Activated CD4-positive, alpha-beta T cell treated with anti-CD3 and anti-CD28 coated beads for 1 hour (primary cell): ENCODE measurements around the gene FRMPD4.

Experiments
- DNase-seq: peaks from one replicate; pipeline ENCODE4 v3.0.0-alpha.2; 2020

The FRMPD4 gene

GRCh38 chrX:12372111-12372510 lies 233.8 kb downstream of the FRMPD4 start:
- no peak for DNase-seq

GRCh38 chrX:12374286-12374685 lies 236.0 kb downstream of the FRMPD4 start:
- DNase-seq, result no peak

DNA sequence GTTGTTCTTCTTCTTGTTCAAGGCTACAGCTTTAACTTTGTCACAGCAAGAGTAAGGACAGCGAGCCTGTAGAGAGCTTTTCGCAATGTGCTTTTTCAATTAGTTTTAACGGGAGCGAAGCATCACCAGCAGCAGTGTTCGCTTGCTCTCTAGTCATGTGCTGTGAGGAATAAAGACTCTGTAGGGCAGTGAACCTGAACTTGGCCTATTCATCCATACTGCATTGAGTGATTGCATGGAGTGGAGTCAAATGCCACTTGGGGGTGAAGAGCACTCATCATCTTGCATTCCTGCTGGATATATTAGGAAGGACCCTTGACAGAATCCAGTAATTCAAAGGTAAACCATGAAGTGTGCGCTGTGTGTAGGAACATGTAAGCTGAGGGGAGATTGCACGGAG lies 240.0 kb downstream of the FRMPD4 start:
- no peak for DNase-seq

DNA sequence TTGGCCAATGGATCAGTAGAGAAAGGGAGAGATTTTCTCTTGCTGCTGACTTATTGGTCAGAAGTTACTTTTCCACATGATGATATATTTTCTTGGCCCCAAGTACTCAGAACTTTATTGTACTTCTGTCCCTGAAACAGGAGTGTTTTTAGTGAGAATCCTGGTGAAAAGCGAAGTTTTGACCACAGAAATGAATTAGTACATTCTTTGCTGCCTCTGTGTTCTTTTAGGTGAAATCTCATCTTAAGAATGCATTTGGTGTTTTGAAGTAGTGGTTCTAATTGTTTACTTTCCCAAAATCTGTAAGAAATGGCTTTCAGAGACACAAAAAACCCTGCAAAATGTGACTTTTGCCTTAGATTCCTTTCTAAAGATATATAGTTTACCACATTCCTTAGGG lies 240.4 kb downstream of the FRMPD4 start:
- no peak for DNase-seq

- DNase-seq, result no peak
Observed at GRCh38 chrX:12379671-12380070, 241.4 kb downstream of the FRMPD4 start.

DNA sequence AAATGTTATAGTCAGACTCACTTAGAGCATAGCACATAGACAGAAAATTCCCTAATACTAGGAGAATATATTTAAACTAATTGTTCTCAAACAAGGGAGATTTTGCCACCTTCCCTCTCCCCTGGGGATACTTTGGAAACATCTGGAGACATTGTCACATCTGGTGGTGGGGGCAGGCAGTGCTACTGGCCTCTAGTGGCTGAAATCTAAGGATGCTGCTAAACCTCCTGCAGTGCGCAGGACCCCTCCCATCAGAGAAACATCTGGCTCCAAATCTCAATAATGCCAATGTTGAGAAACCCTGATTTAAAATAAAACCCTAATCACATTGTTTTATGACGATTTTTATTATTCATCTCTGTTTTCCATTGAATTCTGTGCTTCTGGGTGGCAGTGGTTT lies 244.9 kb downstream of the FRMPD4 start:
- DNase-seq, result no peak

DNA sequence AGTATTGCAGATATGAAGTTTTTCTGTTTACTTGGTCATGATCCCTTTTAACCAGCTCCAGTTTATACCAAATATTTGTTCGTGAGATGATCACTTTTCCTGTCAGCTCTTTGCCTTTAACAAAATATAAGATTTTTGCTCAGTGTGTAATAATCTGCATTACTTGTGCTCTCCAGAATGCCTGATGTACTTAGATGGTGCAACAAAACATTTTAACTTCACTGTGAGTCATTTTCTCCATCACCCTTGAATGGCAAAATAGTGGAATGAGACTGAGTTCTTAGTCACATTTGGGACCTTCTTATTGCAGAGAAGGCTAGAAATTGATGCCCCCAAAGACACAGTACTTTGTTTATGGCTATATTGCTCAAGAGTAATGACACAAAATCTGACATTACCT lies 252.0 kb downstream of the FRMPD4 start:
- no peak for DNase-seq

- DNase-seq, result no peak
Observed at GRCh38 chrX:12396584-12396983, 258.3 kb downstream of the FRMPD4 start.

DNA sequence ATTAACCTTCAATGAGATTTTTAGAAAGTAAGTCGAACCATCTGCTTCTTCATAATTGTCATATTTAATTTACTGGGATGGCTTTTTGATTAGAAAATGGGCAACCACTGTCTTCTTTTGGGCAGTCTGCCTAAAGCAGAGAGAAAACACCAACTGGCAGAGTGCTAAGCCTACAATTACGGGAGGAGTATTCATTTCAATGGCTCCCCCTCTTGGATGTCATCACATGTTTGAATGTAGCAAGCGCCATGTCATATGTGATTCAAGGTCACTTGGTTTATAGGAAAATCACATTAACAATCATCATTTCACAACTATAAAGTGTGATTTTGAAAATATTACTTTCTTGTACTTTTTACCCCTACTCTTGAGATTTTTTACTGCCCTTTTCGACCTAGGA lies 261.9 kb downstream of the FRMPD4 start:
- no peak for DNase-seq

GRCh38 chrX:12401252-12401651 lies 263.0 kb downstream of the FRMPD4 start:
- no peak for DNase-seq

DNA sequence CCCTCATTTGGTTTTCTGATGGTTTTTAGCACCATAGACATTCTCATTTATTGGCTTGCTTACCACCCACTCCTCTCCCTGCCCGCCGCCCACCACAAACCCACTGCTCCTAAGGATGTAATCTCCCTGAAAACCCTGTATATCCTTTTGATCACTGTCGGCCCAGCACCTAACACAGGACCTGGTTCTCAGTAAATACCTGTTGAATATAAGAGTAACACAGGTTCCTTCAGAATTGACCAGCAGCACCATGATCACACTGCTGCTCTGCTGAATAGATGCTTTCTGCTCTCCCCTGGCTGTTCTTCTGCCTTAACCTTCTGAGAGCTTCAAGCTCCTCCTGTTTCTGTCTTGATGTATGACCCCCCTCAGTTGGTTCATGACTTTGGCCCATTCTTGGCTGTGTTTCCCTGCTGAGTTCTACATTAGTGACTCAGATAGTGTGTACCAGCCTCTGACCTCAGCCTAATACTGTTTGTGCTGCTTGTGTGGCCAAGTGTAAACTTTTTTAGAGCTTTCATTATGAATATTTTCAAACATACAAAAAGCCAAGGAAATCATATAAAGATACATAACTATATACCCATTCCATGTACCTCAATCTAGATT lies 265.3 kb downstream of the FRMPD4 start:
- DNase-seq, result no peak

DNA sequence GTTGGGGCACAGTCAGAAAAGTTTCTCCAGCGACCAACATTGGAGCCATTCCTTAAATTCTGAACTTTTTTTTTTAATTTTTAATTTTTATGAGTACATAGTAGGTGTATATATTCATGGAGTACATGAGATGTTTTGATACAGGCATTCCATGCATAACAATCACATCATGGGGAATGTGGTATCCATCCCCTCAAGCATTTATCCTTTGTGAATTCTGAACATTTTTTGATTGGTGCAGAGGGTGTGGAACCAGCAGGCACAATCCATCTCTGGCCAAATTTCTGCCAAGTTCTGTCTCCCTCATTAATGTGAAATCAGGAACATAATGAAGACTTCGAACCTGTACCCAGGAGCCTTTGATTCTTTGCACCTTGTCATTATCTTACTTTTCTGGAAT lies 267.0 kb downstream of the FRMPD4 start:
- no peak for DNase-seq

- DNase-seq, result no peak
Observed at GRCh38 chrX:12410523-12410922, 272.2 kb downstream of the FRMPD4 start.

GRCh38 chrX:12411831-12412230 lies 273.6 kb downstream of the FRMPD4 start:
- DNase-seq, result no peak

DNA sequence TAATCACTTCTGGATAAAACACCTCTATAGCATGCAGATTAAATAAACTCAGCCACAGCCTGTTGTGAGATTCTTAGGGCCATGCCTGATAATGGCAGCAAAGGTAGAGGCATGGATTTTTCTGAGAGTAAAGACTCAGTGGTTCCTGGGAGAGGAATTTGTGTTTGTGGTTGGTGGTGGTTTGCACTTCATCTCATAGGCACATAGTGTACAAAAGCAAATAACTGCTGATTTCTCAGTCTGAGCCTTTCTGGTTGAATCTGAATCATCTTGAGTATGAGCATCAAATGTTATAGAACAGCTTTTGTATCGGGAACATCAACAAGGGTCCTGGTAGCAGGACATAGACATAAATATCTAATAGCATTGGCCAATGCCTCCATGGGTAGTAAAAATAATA lies 274.3 kb downstream of the FRMPD4 start:
- DNase-seq, result no peak

- no peak for DNase-seq
Observed at GRCh38 chrX:12419591-12419990, 281.3 kb downstream of the FRMPD4 start.

DNA sequence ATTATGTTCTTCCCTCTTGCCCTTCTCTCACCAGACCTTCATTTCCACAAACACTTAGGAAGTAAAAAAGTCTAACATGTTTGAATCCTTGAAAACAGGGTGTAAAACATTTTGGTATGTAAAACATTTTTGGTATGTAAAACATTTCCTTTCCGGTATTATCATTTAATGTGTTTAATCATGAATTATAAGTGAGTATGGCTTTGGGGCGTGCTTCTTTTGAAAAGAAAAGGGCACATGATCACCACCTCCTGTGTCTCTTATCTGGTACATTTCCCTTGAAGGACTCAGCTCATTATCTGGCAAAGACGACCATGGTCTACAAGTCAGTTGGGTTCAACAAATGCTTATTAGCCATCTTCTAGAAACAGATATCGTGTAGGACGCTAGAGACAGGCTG lies 283.6 kb downstream of the FRMPD4 start:
- DNase-seq, result no peak

GRCh38 chrX:12423346-12423745 lies 285.1 kb downstream of the FRMPD4 start:
- no peak for DNase-seq

DNA sequence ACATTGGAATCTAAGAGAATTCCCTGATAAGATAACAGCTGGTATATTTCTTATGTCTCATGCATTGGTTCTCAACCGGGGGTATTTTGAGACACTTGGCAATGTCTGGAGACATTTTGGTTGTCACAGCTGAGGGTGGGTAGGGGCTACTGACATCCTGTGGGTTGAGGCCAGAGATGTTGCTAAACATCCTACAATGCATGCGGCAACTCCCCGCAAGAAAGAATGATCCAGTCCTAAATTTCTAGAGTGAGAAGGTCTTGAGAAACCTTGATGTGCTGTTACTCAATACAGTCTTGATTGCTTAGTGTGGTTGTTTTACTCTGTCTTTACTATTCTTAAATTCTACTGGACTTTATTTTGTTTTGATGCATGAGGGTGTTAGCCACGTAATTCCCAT lies 287.2 kb downstream of the FRMPD4 start:
- no peak for DNase-seq

DNA sequence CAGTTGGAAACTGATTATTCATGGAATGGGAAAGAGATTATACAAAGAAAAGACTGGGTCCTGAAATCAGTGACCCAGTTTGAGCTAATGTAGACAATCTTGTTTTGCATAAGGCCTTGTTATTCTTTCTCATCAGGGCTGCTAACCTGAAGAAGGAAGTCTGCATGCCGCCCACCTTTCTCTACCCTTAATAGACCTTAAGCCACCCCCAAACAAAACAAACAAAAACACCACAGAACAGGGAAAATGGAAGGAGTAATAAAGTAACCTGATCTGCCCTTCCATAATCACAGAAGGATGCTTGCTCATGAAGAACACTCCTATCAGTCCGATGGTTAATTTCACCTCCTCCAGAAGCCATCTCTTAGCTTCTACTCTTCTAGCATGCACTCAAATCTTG lies 288.1 kb downstream of the FRMPD4 start:
- no peak for DNase-seq

DNA sequence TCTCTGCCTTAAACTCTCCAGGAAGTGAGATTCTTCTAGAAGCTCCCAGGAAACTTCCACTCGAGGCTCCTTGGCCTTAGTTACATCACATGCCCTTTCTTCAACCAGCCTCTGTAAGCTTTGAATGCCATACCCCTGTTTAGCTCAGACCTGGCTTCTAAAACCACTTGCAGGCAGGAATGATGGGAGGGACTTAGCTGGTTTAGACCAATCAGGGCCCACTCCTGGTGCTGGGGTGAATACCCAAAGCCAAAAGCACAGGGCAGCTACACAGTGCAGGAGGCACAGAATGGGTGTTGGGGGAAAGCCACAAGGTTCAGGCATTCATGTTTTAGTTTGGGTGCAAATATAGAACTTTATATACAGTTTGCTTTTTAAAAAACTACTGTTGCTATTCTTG lies 296.2 kb downstream of the FRMPD4 start:
- no peak for DNase-seq

DNA sequence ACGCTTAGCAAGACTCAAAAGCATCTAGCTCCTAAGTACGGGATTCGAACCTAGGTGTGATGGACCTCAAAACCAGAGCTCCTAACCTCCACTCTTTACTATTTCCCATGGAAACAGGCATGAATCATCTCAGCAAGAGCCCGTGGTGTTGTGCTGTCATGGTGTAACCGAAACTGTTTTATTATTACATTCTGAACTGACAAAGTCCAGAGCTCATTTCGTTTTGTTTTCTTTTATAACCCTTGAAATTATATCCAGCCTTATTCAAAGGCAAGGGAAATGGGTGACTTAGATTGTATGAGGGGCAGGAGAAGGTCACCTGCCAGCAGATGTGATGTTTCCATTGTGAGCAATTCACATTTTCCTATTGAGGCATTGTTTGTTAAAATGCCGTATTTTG lies 301.1 kb downstream of the FRMPD4 start:
- no peak for DNase-seq

- no peak for DNase-seq
Observed at GRCh38 chrX:12440246-12440645, 302.0 kb downstream of the FRMPD4 start.

DNA sequence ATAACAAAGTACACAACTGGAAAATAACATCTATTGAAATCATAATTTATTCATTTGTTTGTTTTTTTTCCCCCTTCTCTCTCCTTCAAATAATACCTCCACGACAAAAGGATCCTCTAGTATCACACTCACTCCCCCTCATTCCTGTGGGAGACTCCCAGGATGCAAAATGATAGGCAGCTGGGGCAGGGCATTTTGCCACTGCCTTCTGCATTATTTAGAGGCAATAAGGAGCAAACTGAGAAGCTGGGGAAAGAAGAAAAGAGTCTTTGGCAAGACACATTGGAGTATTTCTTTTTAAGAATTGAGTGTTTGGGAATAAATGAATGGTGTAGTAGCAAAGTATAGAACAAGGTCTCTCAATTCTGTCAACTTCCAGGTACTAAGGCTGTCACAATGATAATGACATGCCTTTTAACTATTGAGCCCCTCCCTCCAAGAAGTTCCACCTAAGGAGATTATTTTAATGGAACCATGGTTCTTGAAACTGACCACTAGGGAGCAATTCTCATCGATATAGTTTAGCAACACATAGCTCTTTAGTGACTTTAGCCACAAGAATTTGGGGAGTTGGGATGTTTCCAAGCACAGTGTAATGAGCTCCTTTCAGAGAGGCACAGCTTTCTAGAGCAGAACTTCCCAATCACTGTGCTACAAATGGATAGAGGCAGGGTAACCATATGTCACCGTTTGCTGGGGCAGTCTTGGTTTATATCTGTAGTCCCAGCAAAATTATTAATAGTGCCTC lies 303.3 kb downstream of the FRMPD4 start:
- no peak for DNase-seq

GRCh38 chrX:12443534-12444098 lies 305.3 kb downstream of the FRMPD4 start:
- no peak for DNase-seq
